ENCODE data around the gene PDLIM1.

The PDLIM1 gene

GRCh38 chr10:95330966-95331453, 40.2 kb upstream of the PDLIM1 start:
- no peak for ATAC-seq
- TF ChIP-seq, protein P1, sequence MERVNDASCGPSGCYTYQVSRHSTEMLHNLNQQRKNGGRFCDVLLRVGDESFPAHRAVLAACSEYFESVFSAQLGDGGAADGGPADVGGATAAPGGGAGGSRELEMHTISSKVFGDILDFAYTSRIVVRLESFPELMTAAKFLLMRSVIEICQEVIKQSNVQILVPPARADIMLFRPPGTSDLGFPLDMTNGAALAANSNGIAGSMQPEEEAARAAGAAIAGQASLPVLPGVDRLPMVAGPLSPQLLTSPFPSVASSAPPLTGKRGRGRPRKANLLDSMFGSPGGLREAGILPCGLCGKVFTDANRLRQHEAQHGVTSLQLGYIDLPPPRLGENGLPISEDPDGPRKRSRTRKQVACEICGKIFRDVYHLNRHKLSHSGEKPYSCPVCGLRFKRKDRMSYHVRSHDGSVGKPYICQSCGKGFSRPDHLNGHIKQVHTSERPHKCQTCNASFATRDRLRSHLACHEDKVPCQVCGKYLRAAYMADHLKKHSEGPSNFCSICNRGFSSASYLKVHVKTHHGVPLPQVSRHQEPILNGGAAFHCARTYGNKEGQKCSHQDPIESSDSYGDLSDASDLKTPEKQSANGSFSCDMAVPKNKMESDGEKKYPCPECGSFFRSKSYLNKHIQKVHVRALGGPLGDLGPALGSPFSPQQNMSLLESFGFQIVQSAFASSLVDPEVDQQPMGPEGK (CRISPR knock-in tag; IDR thresholded peaks at IDR 0.05; ENCODE audit: borderline replicate concordance) = no peak
- no peak for TF ChIP-seq CSDC2 (CRISPR knock-in tag; IDR thresholded peaks at IDR 0.05)
- no peak for TF ChIP-seq PPARA (CRISPR knock-in tag; IDR thresholded peaks at IDR 0.05; ENCODE audit: borderline replicate concordance)
- no peak for TF ChIP-seq ZNF565 (CRISPR knock-in tag; conservative IDR thresholded peaks at IDR 0.05; ENCODE audit: low read depth)
- TF ChIP-seq ZNF70 (CRISPR knock-in tag; IDR thresholded peaks at IDR 0.05) = no peak

- no peak for TF ChIP-seq OSR1 (CRISPR knock-in tag; IDR thresholded peaks at IDR 0.05)
- TF ChIP-seq ZFP3 (CRISPR knock-in tag; IDR thresholded peaks at IDR 0.05) = no peak
- TF ChIP-seq, protein P1 (CRISPR knock-in tag; IDR thresholded peaks at IDR 0.05; ENCODE audit: borderline replicate concordance) = no peak
- no peak for TF ChIP-seq TCF4 (CRISPR knock-in tag; IDR thresholded peaks at IDR 0.05; ENCODE audit: borderline replicate concordance)
- TF ChIP-seq PPARA (CRISPR knock-in tag; IDR thresholded peaks at IDR 0.05; ENCODE audit: borderline replicate concordance) = no peak
- no peak for TF ChIP-seq ZNF70 (CRISPR knock-in tag; IDR thresholded peaks at IDR 0.05)
- TF ChIP-seq ZC3H10 (CRISPR knock-in tag; IDR thresholded peaks at IDR 0.05) = no peak
- no peak for ATAC-seq
Observed at GRCh38 chr10:95329296-95329695, 38.5 kb upstream of the PDLIM1 start.

GRCh38 chr10:95328013-95328412, 37.2 kb upstream of the PDLIM1 start:
- no peak for TF ChIP-seq PPARA (CRISPR knock-in tag; IDR thresholded peaks at IDR 0.05; ENCODE audit: borderline replicate concordance)
- TF ChIP-seq BACH2 (CRISPR knock-in tag; IDR thresholded peaks at IDR 0.05; ENCODE audit: borderline replicate concordance) = no peak
- TF ChIP-seq, protein P2, sequence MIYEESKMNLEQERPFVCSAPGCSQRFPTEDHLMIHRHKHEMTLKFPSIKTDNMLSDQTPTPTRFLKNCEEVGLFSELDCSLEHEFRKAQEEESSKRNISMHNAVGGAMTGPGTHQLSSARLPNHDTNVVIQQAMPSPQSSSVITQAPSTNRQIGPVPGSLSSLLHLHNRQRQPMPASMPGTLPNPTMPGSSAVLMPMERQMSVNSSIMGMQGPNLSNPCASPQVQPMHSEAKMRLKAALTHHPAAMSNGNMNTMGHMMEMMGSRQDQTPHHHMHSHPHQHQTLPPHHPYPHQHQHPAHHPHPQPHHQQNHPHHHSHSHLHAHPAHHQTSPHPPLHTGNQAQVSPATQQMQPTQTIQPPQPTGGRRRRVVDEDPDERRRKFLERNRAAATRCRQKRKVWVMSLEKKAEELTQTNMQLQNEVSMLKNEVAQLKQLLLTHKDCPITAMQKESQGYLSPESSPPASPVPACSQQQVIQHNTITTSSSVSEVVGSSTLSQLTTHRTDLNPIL (CRISPR knock-in tag; IDR thresholded peaks at IDR 0.05; ENCODE audit: low read depth) = no peak
- no peak for TF ChIP-seq ESRRG (CRISPR knock-in tag; IDR thresholded peaks at IDR 0.05)
- no peak for TF ChIP-seq POU6F1 (CRISPR knock-in tag; IDR thresholded peaks at IDR 0.05; ENCODE audit: borderline replicate concordance, low read depth)
- no peak for TF ChIP-seq ARNTL (CRISPR knock-in tag; IDR thresholded peaks at IDR 0.05; ENCODE audit: borderline replicate concordance, low read depth)
- no peak for TF ChIP-seq ISL1 (CRISPR knock-in tag; IDR thresholded peaks at IDR 0.05)
- no peak for TF ChIP-seq SNAI2 (CRISPR knock-in tag; IDR thresholded peaks at IDR 0.05)
- TF ChIP-seq ZFP30 (CRISPR knock-in tag; IDR thresholded peaks at IDR 0.05) = no peak
- TF ChIP-seq, protein P1 (CRISPR knock-in tag; IDR thresholded peaks at IDR 0.05; ENCODE audit: borderline replicate concordance) = no peak
- TF ChIP-seq OSR1 (CRISPR knock-in tag; IDR thresholded peaks at IDR 0.05) = no peak
- TF ChIP-seq, protein P3, sequence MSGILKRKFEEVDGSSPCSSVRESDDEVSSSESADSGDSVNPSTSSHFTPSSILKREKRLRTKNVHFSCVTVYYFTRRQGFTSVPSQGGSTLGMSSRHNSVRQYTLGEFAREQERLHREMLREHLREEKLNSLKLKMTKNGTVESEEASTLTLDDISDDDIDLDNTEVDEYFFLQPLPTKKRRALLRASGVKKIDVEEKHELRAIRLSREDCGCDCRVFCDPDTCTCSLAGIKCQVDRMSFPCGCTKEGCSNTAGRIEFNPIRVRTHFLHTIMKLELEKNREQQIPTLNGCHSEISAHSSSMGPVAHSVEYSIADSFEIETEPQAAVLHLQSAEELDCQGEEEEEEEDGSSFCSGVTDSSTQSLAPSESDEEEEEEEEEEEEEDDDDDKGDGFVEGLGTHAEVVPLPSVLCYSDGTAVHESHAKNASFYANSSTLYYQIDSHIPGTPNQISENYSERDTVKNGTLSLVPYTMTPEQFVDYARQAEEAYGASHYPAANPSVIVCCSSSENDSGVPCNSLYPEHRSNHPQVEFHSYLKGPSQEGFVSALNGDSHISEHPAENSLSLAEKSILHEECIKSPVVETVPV (CRISPR knock-in tag; IDR thresholded peaks at IDR 0.05) = no peak
- TF ChIP-seq ZNF565 (CRISPR knock-in tag; conservative IDR thresholded peaks at IDR 0.05; ENCODE audit: low read depth) = no peak
- TF ChIP-seq, protein P4, sequence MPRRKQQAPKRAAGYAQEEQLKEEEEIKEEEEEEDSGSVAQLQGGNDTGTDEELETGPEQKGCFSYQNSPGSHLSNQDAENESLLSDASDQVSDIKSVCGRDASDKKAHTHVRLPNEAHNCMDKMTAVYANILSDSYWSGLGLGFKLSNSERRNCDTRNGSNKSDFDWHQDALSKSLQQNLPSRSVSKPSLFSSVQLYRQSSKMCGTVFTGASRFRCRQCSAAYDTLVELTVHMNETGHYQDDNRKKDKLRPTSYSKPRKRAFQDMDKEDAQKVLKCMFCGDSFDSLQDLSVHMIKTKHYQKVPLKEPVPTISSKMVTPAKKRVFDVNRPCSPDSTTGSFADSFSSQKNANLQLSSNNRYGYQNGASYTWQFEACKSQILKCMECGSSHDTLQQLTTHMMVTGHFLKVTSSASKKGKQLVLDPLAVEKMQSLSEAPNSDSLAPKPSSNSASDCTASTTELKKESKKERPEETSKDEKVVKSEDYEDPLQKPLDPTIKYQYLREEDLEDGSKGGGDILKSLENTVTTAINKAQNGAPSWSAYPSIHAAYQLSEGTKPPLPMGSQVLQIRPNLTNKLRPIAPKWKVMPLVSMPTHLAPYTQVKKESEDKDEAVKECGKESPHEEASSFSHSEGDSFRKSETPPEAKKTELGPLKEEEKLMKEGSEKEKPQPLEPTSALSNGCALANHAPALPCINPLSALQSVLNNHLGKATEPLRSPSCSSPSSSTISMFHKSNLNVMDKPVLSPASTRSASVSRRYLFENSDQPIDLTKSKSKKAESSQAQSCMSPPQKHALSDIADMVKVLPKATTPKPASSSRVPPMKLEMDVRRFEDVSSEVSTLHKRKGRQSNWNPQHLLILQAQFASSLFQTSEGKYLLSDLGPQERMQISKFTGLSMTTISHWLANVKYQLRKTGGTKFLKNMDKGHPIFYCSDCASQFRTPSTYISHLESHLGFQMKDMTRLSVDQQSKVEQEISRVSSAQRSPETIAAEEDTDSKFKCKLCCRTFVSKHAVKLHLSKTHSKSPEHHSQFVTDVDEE (CRISPR knock-in tag; IDR thresholded peaks at IDR 0.05) = no peak
- no peak for TF ChIP-seq ZNF70 (CRISPR knock-in tag; IDR thresholded peaks at IDR 0.05)
- TF ChIP-seq TOX (CRISPR knock-in tag; IDR thresholded peaks at IDR 0.05; ENCODE audit: borderline replicate concordance) = no peak
- TF ChIP-seq ZFP3 (CRISPR knock-in tag; IDR thresholded peaks at IDR 0.05) = no peak
- TF ChIP-seq TCF4 (CRISPR knock-in tag; IDR thresholded peaks at IDR 0.05; ENCODE audit: borderline replicate concordance) = no peak
- no peak for TF ChIP-seq GLIS3 (CRISPR knock-in tag; IDR thresholded peaks at IDR 0.05)
- TF ChIP-seq ZC3H10 (CRISPR knock-in tag; IDR thresholded peaks at IDR 0.05) = no peak
- ATAC-seq = no peak
